SIG-M5 treated with dmso at 0.1 percent for 504 hours (cell line): ENCODE results near the gene CENPA.
"Not testable (repeated sequence)": the region's sequence is repeated elsewhere in the genome, so short reads cannot be mapped to it uniquely, and the experiment has no call there.

Experiments used
- DNase-seq: peaks from one replicate; lab custom pipeline; 2025; ENCODE audit not compliant: unreplicated experiment; lab: John Stamatoyannopoulos, UW

CENPA gene

GRCh38 chr2:26785431-26786206 is at the start of gene CENPA:
TSS of gene CENPA (plus strand) at chr2:26786056. CDS start at chr2:26786197, 141 bp downstream.
- DNase-seq: peak; percentile 100

GRCh38 chr2:26737221-26737620 is 48.6 kb upstream of the CENPA start:
- DNase-seq: no peak

GRCh38 chr2:26738481-26738880 is 47.4 kb upstream of the CENPA start:
- no peak for DNase-seq

GRCh38 chr2:26739514-26739913 is 46.3 kb upstream of the CENPA start:
- DNase-seq: no peak

- DNase-seq: no peak
These were observed 45.5 kb upstream of the CENPA start for GRCh38 chr2:26740346-26740745.

- DNase-seq: no peak
These were observed 45.0 kb upstream of the CENPA start for GRCh38 chr2:26740890-26741302.

GRCh38 chr2:26742048-26742770 is 43.6 kb upstream of the CENPA start:
- DNase-seq: no peak

GRCh38 chr2:26743852-26744251 is 42.0 kb upstream of the CENPA start:
- DNase-seq: no peak

GRCh38 chr2:26744953-26745352 is 40.9 kb upstream of the CENPA start:
- DNase-seq: no peak

- DNase-seq: peak; percentile 66
These were observed 40.1 kb upstream of the CENPA start for GRCh38 chr2:26745609-26746327.

- DNase-seq: no peak
These were observed 38.9 kb upstream of the CENPA start for GRCh38 chr2:26746934-26747333.

GRCh38 chr2:26749787-26750420 is 36.0 kb upstream of the CENPA start:
- not testable (repeated sequence) for DNase-seq

GRCh38 chr2:26750467-26750866 is 35.4 kb upstream of the CENPA start:
- not testable (repeated sequence) for DNase-seq

- DNase-seq: no peak
These were observed 33.2 kb upstream of the CENPA start for GRCh38 chr2:26752656-26753055.

GRCh38 chr2:26754539-26754938 is 31.3 kb upstream of the CENPA start:
- no peak for DNase-seq

- DNase-seq: no peak
These were observed 30.7 kb upstream of the CENPA start for GRCh38 chr2:26754972-26755670.

- DNase-seq: no peak
These were observed 29.5 kb upstream of the CENPA start for GRCh38 chr2:26756337-26756736.

- DNase-seq: peak; percentile 39
These were observed 27.7 kb upstream of the CENPA start for GRCh38 chr2:26757873-26758789.

GRCh38 chr2:26758790-26759321 is 27.0 kb upstream of the CENPA start:
- DNase-seq: no peak
